ENCODE results near the gene CCDC136. TPM values are rescaled to one million over a fixed set of nuclear protein-coding genes. Genes with fewer than 3 reads are reported as not detected.

Gene CCDC136
- total and polyA plus RNA-seq, 2 experiments from 2014 or later: 27.1 to 55.7 TPM

DNA sequence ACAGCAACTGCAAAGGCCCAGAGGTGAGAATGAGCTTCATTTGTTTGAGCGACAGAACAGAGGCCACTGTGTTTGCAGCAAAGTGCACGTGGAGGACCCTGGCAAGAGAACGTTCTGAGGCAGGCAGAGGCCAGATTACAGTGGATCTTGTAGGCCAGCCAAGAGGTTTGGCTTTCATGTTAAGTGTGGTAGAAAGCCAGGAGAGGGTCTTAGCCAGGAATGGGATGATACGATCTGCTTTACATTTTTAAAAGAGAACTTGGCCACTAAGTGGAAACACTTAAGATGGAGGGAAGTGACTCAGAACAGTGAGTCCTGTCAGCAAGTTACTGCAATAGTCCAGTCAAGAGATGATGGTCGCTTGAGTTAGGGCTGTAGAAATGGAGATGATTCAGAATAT lies 4.6 kb downstream of the CCDC136 start:
- H3K4me1 Mint-ChIP-seq: peaks cover 31% of the 10 kb centered on the region
- no peaks in the 10 kb centered on the region for H3K27me3 ChIP-seq (ENCODE audit: insufficient read depth)
- H3K4me1 ChIP-seq (ENCODE audit: insufficient read depth): peaks cover 20% of the 10 kb centered on the region
- no peak overlapping the region for H2AFZ ChIP-seq
- no peak overlapping the region for H3K27ac Mint-ChIP-seq
- no peak overlapping the region for H3K27ac ChIP-seq (ENCODE audit: low read depth)
- H3K27me3 Mint-ChIP-seq (ENCODE audit: insufficient read depth, low read depth, poor library complexity): peaks cover 9% of the 10 kb centered on the region
- H3K9me3 Mint-ChIP-seq: no peaks in the 10 kb centered on the region
- DNase-seq (ENCODE audit: low spot score) (no peak), ATAC-seq (no peak)
- H3K4me3 Mint-ChIP-seq: no peak overlapping the region
- no peaks in the 10 kb centered on the region for H3K79me2 ChIP-seq (replicated peaks; ENCODE audit: insufficient read depth)
- H3F3A ChIP-seq (replicated peaks; ENCODE audit: low read depth): 0 out of 2 replicates have a peak, but pooled peaks cover 6% of the 10 kb centered on the region
- no peak overlapping the region for H3K4me3 ChIP-seq
- 0 out of 2 replicates have a peak, but pooled peaks cover 11% of the 10 kb centered on the region for H3K36me3 ChIP-seq (ENCODE audit: insufficient read depth)
- no peaks in the 10 kb centered on the region; the same call in 1 of the 2 replicates for H4K20me1 ChIP-seq (replicated peaks; ENCODE audit: insufficient read depth)
- TF ChIP-seq ZNF114 (CRISPR knock-in tag; IDR thresholded peaks at IDR 0.05) (no peak), CREB1 (CRISPR knock-in tag; IDR thresholded peaks at IDR 0.05; ENCODE audit: low read depth) (no peak), CTCF (conservative IDR thresholded peaks at IDR 0.05; ENCODE audit: low read depth in 2 of 2) (no peak), STAT1 (IDR thresholded peaks at IDR 0.05; ENCODE audit: unreplicated experiment) (no peak), EZH2phosphoT487 (IDR thresholded peaks at IDR 0.05; ENCODE audit: unreplicated experiment) (no peak), NANOG (IDR thresholded peaks at IDR 0.05; ENCODE audit: borderline replicate concordance) (no peak), EZH2 (IDR thresholded peaks at IDR 0.05; ENCODE audit: low read depth, unreplicated experiment) (no peak)
- TF ChIP-seq, protein P1, sequence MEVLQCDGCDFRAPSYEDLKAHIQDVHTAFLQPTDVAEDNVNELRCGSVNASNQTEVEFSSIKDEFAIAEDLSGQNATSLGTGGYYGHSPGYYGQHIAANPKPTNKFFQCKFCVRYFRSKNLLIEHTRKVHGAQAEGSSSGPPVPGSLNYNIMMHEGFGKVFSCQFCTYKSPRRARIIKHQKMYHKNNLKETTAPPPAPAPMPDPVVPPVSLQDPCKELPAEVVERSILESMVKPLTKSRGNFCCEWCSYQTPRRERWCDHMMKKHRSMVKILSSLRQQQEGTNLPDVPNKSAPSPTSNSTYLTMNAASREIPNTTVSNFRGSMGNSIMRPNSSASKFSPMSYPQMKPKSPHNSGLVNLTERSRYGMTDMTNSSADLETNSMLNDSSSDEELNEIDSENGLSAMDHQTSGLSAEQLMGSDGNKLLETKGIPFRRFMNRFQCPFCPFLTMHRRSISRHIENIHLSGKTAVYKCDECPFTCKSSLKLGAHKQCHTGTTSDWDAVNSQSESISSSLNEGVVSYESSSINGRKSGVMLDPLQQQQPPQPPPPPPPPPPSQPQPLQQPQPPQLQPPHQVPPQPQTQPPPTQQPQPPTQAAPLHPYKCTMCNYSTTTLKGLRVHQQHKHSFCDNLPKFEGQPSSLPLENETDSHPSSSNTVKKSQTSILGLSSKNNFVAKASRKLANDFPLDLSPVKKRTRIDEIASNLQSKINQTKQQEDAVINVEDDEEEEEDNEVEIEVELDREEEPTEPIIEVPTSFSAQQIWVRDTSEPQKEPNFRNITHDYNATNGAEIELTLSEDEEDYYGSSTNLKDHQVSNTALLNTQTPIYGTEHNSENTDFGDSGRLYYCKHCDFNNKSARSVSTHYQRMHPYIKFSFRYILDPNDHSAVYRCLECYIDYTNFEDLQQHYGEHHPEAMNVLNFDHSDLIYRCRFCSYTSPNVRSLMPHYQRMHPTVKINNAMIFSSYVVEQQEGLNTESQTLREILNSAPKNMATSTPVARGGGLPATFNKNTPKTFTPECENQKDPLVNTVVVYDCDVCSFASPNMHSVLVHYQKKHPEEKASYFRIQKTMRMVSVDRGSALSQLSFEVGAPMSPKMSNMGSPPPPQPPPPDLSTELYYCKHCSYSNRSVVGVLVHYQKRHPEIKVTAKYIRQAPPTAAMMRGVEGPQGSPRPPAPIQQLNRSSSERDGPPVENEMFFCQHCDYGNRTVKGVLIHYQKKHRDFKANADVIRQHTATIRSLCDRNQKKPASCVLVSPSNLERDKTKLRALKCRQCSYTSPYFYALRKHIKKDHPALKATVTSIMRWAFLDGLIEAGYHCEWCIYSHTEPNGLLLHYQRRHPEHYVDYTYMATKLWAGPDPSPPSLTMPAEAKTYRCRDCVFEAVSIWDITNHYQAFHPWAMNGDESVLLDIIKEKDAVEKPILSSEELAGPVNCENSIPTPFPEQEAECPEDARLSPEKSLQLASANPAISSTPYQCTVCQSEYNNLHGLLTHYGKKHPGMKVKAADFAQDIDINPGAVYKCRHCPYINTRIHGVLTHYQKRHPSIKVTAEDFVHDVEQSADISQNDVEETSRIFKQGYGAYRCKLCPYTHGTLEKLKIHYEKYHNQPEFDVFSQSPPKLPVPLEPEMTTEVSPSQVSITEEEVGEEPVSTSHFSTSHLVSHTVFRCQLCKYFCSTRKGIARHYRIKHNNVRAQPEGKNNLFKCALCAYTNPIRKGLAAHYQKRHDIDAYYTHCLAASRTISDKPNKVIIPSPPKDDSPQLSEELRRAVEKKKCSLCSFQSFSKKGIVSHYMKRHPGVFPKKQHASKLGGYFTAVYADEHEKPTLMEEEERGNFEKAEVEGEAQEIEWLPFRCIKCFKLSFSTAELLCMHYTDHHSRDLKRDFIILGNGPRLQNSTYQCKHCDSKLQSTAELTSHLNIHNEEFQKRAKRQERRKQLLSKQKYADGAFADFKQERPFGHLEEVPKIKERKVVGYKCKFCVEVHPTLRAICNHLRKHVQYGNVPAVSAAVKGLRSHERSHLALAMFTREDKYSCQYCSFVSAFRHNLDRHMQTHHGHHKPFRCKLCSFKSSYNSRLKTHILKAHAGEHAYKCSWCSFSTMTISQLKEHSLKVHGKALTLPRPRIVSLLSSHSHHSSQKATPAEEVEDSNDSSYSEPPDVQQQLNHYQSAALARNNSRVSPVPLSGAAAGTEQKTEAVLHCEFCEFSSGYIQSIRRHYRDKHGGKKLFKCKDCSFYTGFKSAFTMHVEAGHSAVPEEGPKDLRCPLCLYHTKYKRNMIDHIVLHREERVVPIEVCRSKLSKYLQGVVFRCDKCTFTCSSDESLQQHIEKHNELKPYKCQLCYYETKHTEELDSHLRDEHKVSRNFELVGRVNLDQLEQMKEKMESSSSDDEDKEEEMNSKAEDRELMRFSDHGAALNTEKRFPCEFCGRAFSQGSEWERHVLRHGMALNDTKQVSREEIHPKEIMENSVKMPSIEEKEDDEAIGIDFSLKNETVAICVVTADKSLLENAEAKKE (CRISPR knock-in tag; IDR thresholded peaks at IDR 0.05): no peak
- TF ChIP-seq, protein P2, sequence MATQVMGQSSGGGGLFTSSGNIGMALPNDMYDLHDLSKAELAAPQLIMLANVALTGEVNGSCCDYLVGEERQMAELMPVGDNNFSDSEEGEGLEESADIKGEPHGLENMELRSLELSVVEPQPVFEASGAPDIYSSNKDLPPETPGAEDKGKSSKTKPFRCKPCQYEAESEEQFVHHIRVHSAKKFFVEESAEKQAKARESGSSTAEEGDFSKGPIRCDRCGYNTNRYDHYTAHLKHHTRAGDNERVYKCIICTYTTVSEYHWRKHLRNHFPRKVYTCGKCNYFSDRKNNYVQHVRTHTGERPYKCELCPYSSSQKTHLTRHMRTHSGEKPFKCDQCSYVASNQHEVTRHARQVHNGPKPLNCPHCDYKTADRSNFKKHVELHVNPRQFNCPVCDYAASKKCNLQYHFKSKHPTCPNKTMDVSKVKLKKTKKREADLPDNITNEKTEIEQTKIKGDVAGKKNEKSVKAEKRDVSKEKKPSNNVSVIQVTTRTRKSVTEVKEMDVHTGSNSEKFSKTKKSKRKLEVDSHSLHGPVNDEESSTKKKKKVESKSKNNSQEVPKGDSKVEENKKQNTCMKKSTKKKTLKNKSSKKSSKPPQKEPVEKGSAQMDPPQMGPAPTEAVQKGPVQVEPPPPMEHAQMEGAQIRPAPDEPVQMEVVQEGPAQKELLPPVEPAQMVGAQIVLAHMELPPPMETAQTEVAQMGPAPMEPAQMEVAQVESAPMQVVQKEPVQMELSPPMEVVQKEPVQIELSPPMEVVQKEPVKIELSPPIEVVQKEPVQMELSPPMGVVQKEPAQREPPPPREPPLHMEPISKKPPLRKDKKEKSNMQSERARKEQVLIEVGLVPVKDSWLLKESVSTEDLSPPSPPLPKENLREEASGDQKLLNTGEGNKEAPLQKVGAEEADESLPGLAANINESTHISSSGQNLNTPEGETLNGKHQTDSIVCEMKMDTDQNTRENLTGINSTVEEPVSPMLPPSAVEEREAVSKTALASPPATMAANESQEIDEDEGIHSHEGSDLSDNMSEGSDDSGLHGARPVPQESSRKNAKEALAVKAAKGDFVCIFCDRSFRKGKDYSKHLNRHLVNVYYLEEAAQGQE (IDR thresholded peaks at IDR 0.05; ENCODE audit: unreplicated experiment): no peak
- no peak overlapping the region for H3K4me2 ChIP-seq
- H3K9me2 ChIP-seq (ENCODE audit: insufficient read depth): no peaks in the 10 kb centered on the region
- peaks cover 43% of the 10 kb centered on the region for H3K36me3 Mint-ChIP-seq (ENCODE audit: low read depth)

Measured in GM23338 (cell line).